NCI-H524 treated with DMSO at 0.1 percent for 48 hours (cell line): ENCODE results near the gene TMEM176A.

Experiments
- DNase-seq: peaks from one replicate; lab custom pipeline; 2025; lab: John Stamatoyannopoulos, UW

The TMEM176A gene

GRCh38 chr7:150849204-150849775, 48.7 kb downstream of the TMEM176A start:
- DNase-seq: no peak

GRCh38 chr7:150850273-150850672, 49.7 kb downstream of the TMEM176A start:
- DNase-seq: no peak

- DNase-seq: no peak
Measured at GRCh38 chr7:150851492-150852370, 51.2 kb downstream of the TMEM176A start.

GRCh38 chr7:150852371-150852905, 51.9 kb downstream of the TMEM176A start, which contains the start of gene AOC1:
AOC1 (plus strand) TSS chr7:150852517; CDS start chr7:150856471, 3,954 bp downstream.
- no peak for DNase-seq

GRCh38 chr7:150854066-150855000, 53.8 kb downstream of the TMEM176A start:
- DNase-seq: no peak
